IPS DF 4.7 (cell line): ENCODE results near the gene CYP2S1.
"Not testable (repeated sequence)": the region's sequence is repeated elsewhere in the genome, so short reads cannot be mapped to it uniquely, and the experiment has no call there.

Experiments used
- DNase-seq: peaks from one replicate; pipeline ENCODE4 v3.0.0-alpha.2; 2013; ENCODE audit warnings: low spot score; ENCODE audit errors: extremely low read depth

CYP2S1 gene

GRCh38 chr19:41193430-41194156 is 574 bp downstream of the CYP2S1 start:
- DNase-seq, result no peak

GRCh38 chr19:41194157-41194552 is 1.1 kb downstream of the CYP2S1 start:
- no peak for DNase-seq

- DNase-seq, result no peak
These were observed 2.9 kb downstream of the CYP2S1 start for GRCh38 chr19:41195675-41196497.

- DNase-seq, result no peak
These were observed 5.5 kb downstream of the CYP2S1 start for GRCh38 chr19:41198559-41198958.

- no peak for DNase-seq
These were observed 10.4 kb downstream of the CYP2S1 start for GRCh38 chr19:41203371-41203770.

- not testable (repeated sequence) for DNase-seq
These were observed 11.3 kb downstream of the CYP2S1 start for GRCh38 chr19:41204338-41204737.

GRCh38 chr19:41205995-41206394 is 13.0 kb downstream of the CYP2S1 start:
- DNase-seq, result no peak

- no peak for DNase-seq
These were observed 13.4 kb downstream of the CYP2S1 start for GRCh38 chr19:41206456-41206855.

GRCh38 chr19:41206926-41207750 is 14.1 kb downstream of the CYP2S1 start:
- DNase-seq, result no peak

- DNase-seq, result no peak
These were observed 21.1 kb downstream of the CYP2S1 start for GRCh38 chr19:41214161-41214560.

GRCh38 chr19:41217741-41218140 is 24.7 kb downstream of the CYP2S1 start:
- DNase-seq, result no peak

GRCh38 chr19:41218249-41218614 is 25.2 kb downstream of the CYP2S1 start:
- no peak for DNase-seq

GRCh38 chr19:41218615-41219507 is 25.8 kb downstream of the CYP2S1 start, which contains the start of gene AXL:
Gene AXL (plus strand): TSS chr19:41219223. CDS start chr19:41219393, 170 bp downstream.
- DNase-seq, result peak; percentile 82

GRCh38 chr19:41219924-41220567 is 27.0 kb downstream of the CYP2S1 start:
- no peak for DNase-seq

- no peak for DNase-seq
These were observed 27.8 kb downstream of the CYP2S1 start for GRCh38 chr19:41220811-41221210.

- no peak for DNase-seq
These were observed 28.6 kb downstream of the CYP2S1 start for GRCh38 chr19:41221514-41222205.

GRCh38 chr19:41222240-41222639 is 29.2 kb downstream of the CYP2S1 start:
- DNase-seq, result no peak

GRCh38 chr19:41223431-41224234 is 30.6 kb downstream of the CYP2S1 start:
- DNase-seq, result no peak

- DNase-seq, result no peak
These were observed 31.6 kb downstream of the CYP2S1 start for GRCh38 chr19:41224632-41225031.
